Effector memory CD4-positive, alpha-beta T cell (primary cell): ENCODE data around the gene NR2F6.
A peak's percentile ranks its signal among the peaks of the same experiment; 100 is the strongest.

Experiments
- DNase-seq, 3 donors: peaks; one replicate each; pipeline ENCODE4 v3.0.0-alpha.2; 2020
- H3K27ac ChIP-seq: 2 replicates; pipeline ENCODE4 v1.7.0; 2013; ENCODE audit warnings: mild to moderate bottlenecking, low read length, moderate library complexity; ENCODE audit not compliant: insufficient read depth, poor library complexity, severe bottlenecking
- H3K27me3 ChIP-seq: replicated peaks from 2 replicates; pipeline ENCODE4 v1.7.0; 2013; ENCODE audit warnings: mild to moderate bottlenecking, low read length; ENCODE audit not compliant: insufficient read depth, control insufficient read depth, poor library complexity, severe bottlenecking
- H3K36me3 ChIP-seq: 2 replicates; pipeline ENCODE4 v1.7.0; 2013; ENCODE audit warnings: mild to moderate bottlenecking, low read length, moderate library complexity; ENCODE audit not compliant: control insufficient read depth, insufficient read depth
- H3K4me1 ChIP-seq: 2 replicates; pipeline ENCODE4 v1.7.0; 2013; ENCODE audit warnings: low read length, mild to moderate bottlenecking; ENCODE audit not compliant: control insufficient read depth, insufficient read depth, poor library complexity, severe bottlenecking
- H3K4me3 ChIP-seq: 2 replicates; pipeline ENCODE4 v1.7.0; 2013; ENCODE audit warnings: low read length, low read depth, mild to moderate bottlenecking; ENCODE audit not compliant: insufficient read depth, poor library complexity, severe bottlenecking
- H3K9me3 ChIP-seq: 2 replicates; pipeline ENCODE4 v1.7.0; 2013; ENCODE audit warnings: mild to moderate bottlenecking, low read length, moderate library complexity; ENCODE audit not compliant: control insufficient read depth

NR2F6 gene

GRCh38 chr19:17211547-17212446 is 33.9 kb downstream of the NR2F6 start:
- Histone ChIP-seq H3K4me3 (no peak overlapping the region), H3K36me3 (peaks cover 34% of the 10 kb centered on the region), H3K27me3 (no peaks in the 10 kb centered on the region), H3K4me1 (peaks cover 6% of the 10 kb centered on the region), H3K9me3 (no peaks in the 10 kb centered on the region), H3K27ac (no peak overlapping the region)
- no peak for DNase-seq

DNA sequence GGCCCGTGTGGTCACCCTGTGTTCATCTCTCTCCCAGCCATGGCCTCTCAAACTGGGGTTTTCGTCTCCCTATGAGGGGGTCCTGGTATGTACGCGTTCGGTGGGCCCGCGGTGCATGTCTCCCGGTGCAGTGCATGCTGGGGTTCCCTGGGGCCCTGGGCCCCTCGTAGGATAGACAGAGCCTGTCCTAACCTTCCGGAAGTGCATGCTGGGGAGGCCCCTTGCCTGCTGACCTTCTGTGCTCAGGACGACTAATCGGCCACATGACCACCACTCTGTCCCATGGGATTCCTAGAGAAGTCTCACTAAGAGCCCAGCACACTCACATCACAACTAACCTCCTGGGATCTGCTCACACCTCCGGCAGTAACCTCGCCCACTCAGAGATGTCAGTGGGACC is 35.4 kb downstream of the NR2F6 start:
- Histone ChIP-seq H3K9me3 (no peaks in the 10 kb centered on the region), H3K36me3 (peaks cover 46% of the 10 kb centered on the region), H3K27me3 (no peaks in the 10 kb centered on the region), H3K27ac (no peak overlapping the region), H3K4me3 (no peak overlapping the region), H3K4me1 (peaks cover 6% of the 10 kb centered on the region)
- DNase-seq: no peak

GRCh38 chr19:17209126-17210036 is 36.3 kb downstream of the NR2F6 start:
- Histone ChIP-seq H3K27me3 (no peaks in the 10 kb centered on the region), H3K4me1 (peaks cover under 1% of the 10 kb centered on the region), H3K4me3 (no peak overlapping the region), H3K9me3 (no peaks in the 10 kb centered on the region), H3K36me3 (peaks cover 46% of the 10 kb centered on the region), H3K27ac (no peak overlapping the region)
- peak in 2 of 3 donors; percentile 14 to 18 for DNase-seq

- Histone ChIP-seq H3K9me3 (no peaks in the 10 kb centered on the region), H3K27ac (no peak overlapping the region), H3K4me3 (no peak overlapping the region), H3K36me3 (peaks cover 62% of the 10 kb centered on the region), H3K4me1 (no peaks in the 10 kb centered on the region), H3K27me3 (no peaks in the 10 kb centered on the region)
- no peak for DNase-seq
Observed at GRCh38 chr19:17206736-17207581, 38.8 kb downstream of the NR2F6 start.

DNA sequence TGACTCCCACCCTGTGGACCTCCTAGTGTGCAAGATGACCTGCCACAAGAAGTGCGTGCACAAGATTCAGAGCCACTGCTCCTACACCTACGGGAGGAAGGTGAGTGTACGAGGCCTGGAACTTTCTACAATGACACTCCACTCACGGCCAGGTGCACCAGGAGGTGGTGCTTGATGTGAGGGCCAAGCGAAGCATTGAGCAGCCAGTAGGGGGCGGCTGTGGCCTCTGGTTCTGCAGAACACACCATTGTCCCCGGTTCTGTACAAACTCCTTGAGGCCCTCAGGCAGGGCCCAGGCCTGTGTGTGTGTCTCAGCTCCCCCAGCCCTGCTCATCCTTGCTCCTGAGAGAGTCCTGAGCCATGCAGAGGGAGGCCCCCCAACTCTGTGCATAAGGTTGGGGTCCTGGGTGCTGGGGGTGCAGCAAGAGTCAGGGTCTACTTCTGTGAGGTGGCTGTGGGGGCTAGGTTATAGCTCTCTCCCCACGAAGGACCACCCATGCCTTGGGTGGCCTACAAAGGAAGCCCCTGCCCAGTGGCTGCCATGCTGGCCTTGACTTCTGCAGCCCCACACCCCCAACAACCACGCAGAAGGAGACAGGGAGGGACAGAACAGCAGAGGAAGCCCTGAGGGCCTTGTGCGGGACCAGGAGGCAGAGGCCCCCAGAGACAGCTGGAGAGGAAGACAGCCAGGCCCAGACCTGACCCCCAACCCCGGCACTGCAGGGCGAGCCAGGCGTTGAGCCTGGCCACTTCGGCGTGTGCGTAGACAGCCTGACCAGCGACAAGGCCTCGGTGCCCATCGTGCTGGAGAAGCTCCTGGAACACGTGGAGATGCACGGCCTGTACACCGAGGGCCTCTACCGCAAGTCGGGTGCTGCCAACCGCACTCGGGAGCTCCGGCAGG is 40.2 kb downstream of the NR2F6 start:
- no peak overlapping the region for H3K27ac ChIP-seq
- no peaks in the 10 kb centered on the region for H3K4me1 ChIP-seq
- peaks cover 63% of the 10 kb centered on the region for H3K36me3 ChIP-seq
- DNase-seq: peak in 2 of 3 donors; percentile 19 to 36
- H3K9me3 ChIP-seq: no peaks in the 10 kb centered on the region
- no peak overlapping the region for H3K4me3 ChIP-seq
- H3K27me3 ChIP-seq: no peaks in the 10 kb centered on the region

GRCh38 chr19:17202713-17203112 is 43.0 kb downstream of the NR2F6 start:
- Histone ChIP-seq H3K36me3 (peaks cover 64% of the 10 kb centered on the region), H3K9me3 (no peaks in the 10 kb centered on the region), H3K27ac (no peak overlapping the region), H3K4me1 (no peaks in the 10 kb centered on the region), H3K4me3 (no peak overlapping the region), H3K27me3 (no peaks in the 10 kb centered on the region)
- no peak for DNase-seq

DNA sequence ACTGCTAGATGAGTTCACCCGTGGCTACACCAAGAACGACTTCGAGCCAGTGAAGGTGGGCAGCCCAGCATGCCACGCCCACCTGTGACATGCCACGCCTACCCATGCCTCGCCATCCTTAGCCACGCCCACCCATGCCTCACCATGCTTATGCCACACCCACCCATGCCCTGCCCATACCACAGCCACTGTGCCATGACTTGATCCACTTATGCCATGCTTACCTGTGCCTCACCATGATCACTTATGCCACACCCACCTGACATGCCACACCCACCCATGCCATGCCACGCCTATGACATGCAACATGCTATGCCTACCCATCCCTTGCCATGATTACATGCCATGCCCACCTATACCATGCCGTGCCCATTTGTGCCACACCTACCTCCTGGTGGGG is 43.5 kb downstream of the NR2F6 start:
- no peaks in the 10 kb centered on the region for H3K4me1 ChIP-seq
- no peak overlapping the region for H3K27ac ChIP-seq
- H3K4me3 ChIP-seq: no peak overlapping the region
- no peak for DNase-seq
- no peaks in the 10 kb centered on the region for H3K27me3 ChIP-seq
- peaks cover 69% of the 10 kb centered on the region for H3K36me3 ChIP-seq
- no peaks in the 10 kb centered on the region for H3K9me3 ChIP-seq

DNA sequence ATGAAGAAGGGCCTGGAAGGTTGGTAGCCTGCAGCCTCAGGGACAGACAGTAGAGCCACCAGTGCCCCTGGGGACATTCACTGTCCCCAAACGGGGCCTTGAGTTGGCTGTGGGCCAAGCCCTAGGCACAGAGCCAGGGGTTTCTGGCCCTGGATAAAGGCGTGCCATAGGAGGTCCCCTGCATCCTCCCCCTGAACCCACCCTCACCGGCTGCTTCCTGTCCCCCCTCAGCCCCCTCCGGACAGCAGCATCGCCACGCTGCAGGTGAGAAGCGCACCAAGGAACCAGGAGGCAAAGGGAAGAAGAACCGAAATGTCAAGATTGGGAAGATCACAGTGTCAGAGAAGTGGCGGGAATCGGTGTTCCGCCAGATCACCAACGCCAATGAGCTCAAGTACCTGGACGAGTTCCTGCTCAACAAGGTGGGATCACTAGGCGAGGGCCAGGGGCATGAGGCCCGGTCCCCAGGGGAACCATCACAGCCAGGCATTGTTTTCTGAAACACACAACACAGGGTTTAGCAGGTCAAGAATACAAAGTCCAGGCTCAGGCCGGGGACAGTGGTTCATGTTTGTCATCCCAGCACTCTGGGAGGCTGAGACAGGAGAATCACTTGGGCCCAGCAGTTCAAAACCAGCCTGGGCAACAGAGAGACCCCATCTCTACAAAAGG is 45.2 kb downstream of the NR2F6 start:
- H3K36me3 ChIP-seq: peaks cover 58% of the 10 kb centered on the region

More for the DNA sequence above, 45.2 kb downstream of the NR2F6 start:
- H3K4me1 ChIP-seq: no peaks in the 10 kb centered on the region
- no peak overlapping the region for H3K27ac ChIP-seq
- H3K27me3 ChIP-seq: no peaks in the 10 kb centered on the region
- no peaks in the 10 kb centered on the region for H3K9me3 ChIP-seq
- DNase-seq: no peak
- H3K4me3 ChIP-seq: no peak overlapping the region
